ENCODE data around the gene HSD11B1L.

The HSD11B1L gene

GRCh38 chr19:5690955-5691821 lies 10.4 kb downstream of the HSD11B1L start:
- peak overlapping the region; percentile 98 for H3K4me3 ChIP-seq (ENCODE audit: low read depth, low read length)
- in situ Hi-C loops (cut with HindIII; ENCODE audit: low sequenced_read_pairs) = no loop called here
- DNase-seq (ENCODE audit: low read depth) = no peak
- no peak for TF ChIP-seq CTCF (IDR thresholded peaks at IDR 0.05; ENCODE audit: low read depth, low read length, missing control alignments)

DNA sequence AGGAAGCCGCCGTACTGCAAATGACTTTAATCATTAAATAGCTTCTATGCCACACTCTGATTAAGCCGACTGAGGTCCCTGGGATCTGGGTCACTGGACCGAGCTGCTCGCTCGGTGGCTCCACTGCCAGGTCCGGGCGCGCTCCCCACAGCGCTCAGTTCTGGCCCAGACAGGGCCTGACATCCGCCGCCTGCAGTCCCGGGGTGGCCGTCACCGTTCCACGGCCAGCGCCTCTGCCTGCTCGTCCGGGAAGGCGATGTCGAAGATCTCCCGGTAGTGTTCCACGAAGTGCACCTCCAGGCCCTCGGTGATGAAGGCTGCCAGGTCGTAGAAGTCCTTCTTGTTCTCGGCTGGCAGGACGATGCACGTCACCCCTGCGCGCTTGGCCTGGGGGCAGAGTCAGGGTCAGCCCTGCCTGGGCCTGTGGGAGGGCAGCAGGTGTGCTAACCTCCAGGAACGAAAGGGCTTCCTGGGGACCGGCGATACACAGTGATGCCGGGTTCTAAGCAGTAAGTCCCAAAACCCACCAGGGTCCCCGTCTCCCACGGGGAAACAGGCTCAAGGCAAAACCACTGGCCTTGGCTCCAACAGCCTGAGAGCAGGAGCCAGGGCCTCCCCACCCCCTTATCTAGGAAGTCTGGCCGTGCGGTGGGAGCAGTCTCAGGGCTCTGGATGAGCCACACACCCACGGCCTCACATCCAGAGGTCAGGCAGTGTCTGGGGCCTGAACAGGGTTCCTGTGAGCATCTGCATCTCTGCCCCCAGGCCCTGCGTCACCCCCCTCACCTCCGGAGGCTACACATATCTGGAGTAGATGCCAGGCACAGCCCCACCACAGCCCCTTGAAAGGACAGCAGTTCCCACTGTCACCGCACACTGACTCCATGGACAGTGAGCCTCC lies 11.2 kb downstream of the HSD11B1L start:
- no peak for DNase-seq (ENCODE audit: low read depth)
- no peak for TF ChIP-seq CTCF (IDR thresholded peaks at IDR 0.05; ENCODE audit: low read depth, low read length, missing control alignments)
- H3K4me3 ChIP-seq (ENCODE audit: low read depth, low read length) = peak overlapping the region; percentile 98
- in situ Hi-C loops (cut with HindIII; ENCODE audit: low sequenced_read_pairs) = no loop called here

DNA sequence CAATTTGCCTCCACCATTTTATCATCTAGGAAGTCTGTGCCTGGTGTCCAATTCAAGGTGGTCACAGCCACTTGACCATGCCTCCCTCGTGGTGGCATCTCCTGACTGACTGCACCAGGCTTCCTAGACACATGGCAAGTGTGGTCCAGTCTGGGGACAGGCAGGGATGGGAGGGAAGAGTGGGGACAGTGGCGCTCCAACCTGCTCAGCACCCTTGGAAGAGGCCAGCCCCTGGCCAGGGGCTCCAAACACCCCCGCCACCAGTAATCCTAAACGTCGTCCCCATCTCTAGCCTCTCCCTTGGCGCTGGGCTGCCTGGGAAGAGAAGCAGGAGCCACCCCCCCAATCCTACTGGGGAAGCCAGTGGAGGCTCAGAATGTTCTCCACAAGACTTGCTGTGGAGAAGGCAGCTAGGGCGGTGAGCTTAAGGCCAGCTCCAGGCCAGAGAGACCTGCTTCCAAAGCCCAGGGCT lies 11.9 kb downstream of the HSD11B1L start:
- H3K4me3 ChIP-seq (ENCODE audit: low read depth, low read length) = no peak overlapping the region
- in situ Hi-C loops (cut with HindIII; ENCODE audit: low sequenced_read_pairs) = no loop called here
- no peak for TF ChIP-seq CTCF (IDR thresholded peaks at IDR 0.05; ENCODE audit: low read depth, low read length, missing control alignments)
- DNase-seq (ENCODE audit: low read depth) = no peak

DNA sequence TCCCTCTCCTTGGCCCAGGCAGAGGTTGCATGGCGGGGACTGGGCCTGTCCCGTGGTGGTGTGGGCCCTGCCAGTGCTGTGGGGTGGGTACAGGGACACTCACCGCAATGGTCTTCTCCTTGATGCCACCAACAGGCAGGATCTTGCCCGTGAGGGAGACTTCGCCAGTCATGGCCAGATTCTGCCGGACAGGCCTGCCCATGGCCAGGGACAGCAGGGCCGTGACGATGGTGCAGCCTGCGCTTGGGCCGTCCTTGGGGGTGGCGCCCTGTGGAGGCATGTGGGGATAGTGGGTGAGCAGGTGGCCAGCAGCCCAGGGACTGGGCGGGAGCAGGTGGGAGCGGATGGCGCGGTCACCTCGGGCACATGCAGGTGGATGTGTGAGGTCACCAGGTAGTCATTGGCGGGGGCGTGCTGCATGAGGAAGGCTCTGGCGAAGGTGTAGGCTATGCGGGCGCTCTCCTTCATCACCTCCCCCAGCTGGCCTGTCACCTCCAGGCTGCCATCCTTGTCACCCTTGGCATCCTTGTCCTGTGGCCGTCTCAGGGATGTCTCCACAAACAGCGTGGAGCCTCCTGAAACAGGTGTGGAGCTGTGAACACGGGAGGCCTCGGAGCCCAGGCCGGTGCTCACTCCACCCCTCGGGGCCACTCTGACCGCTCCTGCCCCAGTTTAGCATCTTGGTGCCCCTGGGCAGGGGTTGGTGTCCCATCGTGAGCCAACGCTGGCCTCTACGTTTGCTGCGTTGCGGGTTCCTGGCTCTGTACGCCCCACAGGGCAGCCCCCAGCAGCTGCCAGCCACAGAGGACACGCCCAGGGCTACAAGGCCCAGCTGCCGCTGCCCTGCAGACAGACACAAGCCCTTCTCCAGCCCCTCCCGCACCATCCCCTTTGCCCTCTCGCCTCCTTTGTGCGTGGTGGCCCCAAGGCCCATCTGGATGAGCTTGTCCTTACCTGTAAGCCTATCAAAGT lies 12.7 kb downstream of the HSD11B1L start:
- in situ Hi-C loops (cut with HindIII; ENCODE audit: low sequenced_read_pairs) = no loop called here
- no peak overlapping the region for H3K4me3 ChIP-seq (ENCODE audit: low read depth, low read length)
- DNase-seq (ENCODE audit: low read depth) = no peak
- TF ChIP-seq CTCF (IDR thresholded peaks at IDR 0.05; ENCODE audit: low read depth, low read length, missing control alignments) = no peak

GRCh38 chr19:5694167-5694955 lies 13.5 kb downstream of the HSD11B1L start:
- in situ Hi-C loops (cut with HindIII; ENCODE audit: low sequenced_read_pairs) = no loop called here
- DNase-seq (ENCODE audit: low read depth) = no peak
- no peak for TF ChIP-seq CTCF (IDR thresholded peaks at IDR 0.05; ENCODE audit: low read depth, low read length, missing control alignments)
- no peak overlapping the region for H3K4me3 ChIP-seq (ENCODE audit: low read depth, low read length)

Data from astrocyte of the cerebellum (primary cell).